GM15510 (cell line): ENCODE data around the gene PNMT.

Source experiments
- POLR2A ChIP-seq: IDR thresholded peaks from 3 replicates; pipeline ENCODE4 v1.6.1; 2011; ENCODE audit warnings: borderline replicate concordance; ENCODE audit not compliant: insufficient read length; ENCODE audit errors: extremely low read depth

PNMT gene

DNA sequence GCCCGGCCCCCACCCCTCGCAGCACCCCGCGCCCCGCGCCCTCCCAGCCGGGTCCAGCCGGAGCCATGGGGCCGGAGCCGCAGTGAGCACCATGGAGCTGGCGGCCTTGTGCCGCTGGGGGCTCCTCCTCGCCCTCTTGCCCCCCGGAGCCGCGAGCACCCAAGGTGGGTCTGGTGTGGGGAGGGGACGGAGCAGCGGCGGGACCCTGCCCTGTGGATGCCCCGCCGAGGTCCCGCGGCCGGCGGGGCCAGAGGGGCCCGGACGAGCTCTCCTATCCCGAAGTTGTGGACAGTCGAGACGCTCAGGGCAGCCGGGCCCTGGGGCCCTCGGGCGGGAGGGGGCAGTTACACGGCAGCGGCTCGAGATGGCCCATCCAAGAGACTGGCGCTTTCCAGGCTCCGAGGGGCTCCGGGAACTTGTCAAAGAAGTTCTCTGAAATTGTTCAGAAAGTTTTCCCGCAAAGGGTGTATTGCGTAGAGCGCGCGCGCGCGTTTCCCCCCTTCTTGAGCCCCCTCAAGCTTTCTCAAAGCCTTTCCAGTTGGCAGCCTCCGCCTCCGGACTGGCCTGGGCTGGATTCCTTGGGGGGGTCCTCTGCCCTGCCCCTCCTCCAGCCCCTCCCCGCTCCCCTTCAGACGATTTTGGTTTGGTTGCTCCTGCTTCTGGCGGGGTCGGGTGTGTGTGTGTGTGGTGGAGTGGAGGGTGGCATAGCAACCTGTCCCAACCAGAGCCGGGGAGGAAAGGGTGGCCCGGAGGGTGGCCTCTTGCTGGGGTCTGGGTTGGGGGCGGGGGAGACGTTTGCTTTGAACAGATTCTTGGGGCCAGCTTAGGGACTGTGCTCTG lies 32.1 kb downstream of the PNMT start:
- no peak for TF ChIP-seq POLR2A

GRCh38 chr17:39701012-39701783 lies 32.9 kb downstream of the PNMT start:
- TF ChIP-seq POLR2A, result no peak

- no peak for TF ChIP-seq POLR2A
These were observed 33.6 kb downstream of the PNMT start for GRCh38 chr17:39701784-39702422.

GRCh38 chr17:39702901-39703893 lies 34.9 kb downstream of the PNMT start:
- no peak for TF ChIP-seq POLR2A

DNA sequence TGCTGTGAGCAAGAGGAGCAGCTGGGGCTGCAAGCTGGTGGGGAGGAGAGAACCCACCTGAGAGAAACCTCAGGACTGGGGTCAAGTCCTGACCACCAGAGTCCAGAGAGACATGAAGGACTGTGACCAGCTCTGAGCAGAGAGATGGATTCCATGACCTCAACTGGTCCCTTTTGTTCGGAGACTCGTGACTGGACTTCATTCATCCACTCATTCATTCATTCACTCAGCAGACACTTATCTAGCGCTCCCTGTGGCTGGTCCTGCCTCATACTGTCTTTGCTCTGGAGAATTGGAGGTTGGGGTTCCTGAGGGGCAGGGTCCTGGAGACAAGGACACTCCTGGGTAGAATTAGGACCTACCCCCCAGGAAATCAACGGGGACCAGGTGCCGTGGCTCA lies 35.7 kb downstream of the PNMT start:
- TF ChIP-seq POLR2A, result no peak

DNA sequence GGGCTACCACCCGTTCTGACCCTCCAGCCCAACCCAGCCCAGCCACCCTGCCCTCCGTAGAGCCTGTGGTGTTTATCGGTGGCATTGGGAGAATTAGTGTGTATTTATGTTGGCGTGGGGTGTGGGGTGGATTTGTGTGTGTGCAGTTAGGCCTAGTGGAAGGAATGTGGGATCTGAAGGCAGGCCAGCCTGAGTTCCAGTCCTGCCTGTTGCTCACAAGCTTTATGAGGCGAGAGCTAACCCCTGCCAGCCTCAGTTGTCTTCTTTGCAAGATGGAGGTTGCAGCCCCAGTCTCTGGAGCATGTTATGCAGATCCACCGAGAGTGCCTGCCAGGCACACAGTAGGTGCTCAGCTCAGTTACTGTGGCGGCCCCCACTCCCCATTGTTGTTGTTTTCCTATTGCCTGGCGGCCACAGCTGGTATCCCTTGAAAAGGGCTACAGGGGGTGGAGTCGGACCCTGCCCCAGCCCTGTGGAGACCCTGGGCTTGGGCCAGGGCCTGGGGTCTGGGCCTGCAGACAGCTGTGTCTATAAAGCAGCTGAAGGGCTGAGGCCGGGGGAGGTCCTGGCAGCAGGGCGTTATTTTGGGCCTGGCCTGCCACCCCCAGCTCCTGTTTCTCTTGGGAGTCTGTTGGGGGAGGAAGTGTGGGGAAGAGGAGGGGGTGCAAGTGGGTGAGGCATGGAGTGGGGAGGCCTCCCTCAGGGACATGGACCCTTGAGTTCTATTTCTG lies 36.7 kb downstream of the PNMT start:
- no peak for TF ChIP-seq POLR2A

DNA sequence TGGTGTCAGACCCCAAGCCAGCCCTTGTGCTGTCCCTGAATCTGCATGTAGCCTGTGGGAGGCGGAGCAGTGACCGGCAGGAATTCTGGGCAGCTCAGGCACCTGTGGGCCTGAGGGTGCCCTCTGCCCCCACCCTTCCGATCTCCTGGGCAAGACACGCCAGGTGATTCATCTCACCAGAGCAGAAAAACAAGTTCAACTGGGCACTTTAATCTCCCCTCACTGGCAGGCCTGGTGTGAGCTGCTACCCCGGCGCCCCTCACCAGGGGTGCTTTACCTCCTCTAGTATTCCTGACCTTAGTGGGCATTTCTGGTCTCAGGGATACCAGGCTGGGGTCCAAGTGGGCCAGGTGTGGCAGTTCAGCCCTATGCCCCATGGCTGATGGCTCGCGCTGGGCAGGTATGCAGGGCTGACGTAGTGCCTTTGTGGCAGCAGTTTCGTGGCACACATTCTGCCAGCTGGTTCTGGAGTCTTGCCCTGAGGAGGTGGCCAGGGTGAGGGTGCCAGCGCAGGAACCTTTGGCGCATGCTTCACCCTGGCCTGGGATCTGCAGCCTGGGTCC lies 37.6 kb downstream of the PNMT start:
- TF ChIP-seq POLR2A, result no peak

DNA sequence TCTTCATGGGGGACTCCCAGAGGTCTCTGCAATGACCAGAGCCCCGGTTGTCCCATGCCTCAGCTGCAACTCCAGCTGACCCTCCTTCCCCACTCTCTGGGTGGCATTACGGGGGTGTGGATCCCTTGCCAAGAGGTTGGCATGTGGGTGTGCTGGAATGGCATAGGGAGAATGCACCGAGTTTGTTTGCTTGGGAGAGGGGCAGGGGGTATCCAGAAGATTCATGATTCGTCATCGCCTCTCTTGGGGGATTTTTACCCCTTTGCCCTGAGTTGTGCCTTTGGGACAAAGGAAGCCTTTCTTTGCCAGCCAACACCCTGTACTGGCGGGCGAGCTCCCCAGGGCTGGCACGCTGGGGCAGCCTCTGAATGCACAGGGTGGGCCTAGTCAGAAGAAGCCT lies 38.1 kb downstream of the PNMT start:
- TF ChIP-seq POLR2A, result no peak

DNA sequence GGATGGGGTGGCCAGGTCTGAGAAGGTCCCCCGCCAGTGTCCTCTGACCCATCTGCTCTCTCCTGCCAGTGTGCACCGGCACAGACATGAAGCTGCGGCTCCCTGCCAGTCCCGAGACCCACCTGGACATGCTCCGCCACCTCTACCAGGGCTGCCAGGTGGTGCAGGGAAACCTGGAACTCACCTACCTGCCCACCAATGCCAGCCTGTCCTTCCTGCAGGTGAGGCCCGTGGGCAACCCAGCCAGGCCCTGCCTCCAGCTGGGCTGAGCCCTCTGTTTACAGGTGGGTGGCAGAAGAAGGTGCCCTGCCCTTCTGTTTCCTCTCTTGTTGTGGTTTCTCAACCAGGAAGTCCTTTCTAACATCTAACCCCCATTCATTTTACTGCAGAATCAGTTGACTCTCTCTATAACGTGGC lies 38.7 kb downstream of the PNMT start:
- TF ChIP-seq POLR2A, result no peak

DNA sequence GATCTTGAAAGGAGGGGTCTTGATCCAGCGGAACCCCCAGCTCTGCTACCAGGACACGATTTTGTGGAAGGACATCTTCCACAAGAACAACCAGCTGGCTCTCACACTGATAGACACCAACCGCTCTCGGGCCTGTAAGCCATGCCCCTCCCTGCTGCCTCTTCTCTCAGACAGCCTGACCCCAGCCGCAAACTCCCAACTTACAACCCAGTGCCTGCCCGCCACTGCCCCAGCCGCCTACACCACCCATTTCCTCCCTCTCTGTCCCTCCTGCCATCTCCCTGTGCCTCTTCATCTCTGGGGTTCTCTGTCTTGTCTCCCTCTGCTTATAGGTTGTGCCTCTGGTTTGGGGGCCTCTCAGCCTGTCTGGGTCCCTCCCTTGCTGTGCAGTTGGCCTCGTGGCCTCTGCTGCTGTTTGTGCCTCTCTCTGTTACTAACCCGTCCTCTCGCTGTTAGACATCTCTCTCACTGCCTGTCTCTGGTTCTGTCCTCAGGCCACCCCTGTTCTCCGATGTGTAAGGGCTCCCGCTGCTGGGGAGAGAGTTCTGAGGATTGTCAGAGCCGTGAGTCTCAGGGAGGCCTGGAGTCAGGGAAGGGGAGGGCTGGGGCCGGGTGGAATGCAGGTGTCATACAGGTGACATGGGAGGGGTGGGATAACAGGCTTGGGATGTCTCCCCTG lies 41.2 kb downstream of the PNMT start:
- TF ChIP-seq POLR2A, result no peak

DNA sequence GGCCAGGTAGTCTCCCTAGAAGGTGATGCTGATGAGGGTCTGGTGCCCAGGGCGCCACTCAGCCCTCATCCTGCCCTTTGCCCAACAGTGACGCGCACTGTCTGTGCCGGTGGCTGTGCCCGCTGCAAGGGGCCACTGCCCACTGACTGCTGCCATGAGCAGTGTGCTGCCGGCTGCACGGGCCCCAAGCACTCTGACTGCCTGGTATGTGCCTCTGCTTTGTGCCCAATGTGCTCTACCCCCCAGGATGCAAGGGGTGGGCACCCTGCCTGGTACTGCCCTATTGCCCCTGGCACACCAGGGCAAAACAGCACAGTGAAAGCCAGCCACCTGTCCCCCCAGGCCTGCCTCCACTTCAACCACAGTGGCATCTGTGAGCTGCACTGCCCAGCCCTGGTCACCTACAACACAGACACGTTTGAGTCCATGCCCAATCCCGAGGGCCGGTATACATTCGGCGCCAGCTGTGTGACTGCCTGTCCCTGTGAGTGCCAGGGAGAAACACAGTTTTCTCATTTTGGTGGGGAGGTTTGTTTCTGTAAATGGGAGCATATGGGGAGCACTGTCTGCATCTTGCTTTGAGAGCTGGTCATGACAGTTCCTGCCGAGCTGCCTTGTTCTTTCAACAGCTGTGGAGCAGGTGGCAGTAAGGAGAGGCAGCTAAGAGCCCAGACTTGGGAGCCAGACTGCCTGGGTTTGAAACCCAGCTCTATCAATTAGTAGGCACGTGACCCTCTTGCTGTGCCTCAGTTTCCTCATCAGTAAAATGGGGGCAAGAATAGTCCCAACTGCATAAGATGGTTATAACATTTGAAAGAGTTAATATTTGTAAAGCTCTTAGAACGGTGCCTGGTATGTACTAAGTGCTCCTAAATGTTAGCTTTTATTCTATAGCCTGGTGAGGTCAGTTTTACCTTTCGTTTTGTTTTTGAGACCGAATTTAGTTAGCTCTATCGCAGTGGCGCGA lies 42.0 kb downstream of the PNMT start:
- TF ChIP-seq POLR2A, result no peak

DNA sequence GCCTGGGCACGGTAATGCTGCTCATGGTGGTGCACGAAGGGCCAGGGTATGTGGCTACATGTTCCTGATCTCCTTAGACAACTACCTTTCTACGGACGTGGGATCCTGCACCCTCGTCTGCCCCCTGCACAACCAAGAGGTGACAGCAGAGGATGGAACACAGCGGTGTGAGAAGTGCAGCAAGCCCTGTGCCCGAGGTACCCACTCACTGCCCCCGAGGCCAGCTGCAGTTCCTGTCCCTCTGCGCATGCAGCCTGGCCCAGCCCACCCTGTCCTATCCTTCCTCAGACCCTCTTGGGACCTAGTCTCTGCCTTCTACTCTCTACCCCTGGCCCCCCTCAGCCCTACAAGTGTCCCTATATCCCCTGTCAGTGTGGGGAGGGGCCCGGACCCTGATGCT lies 43.6 kb downstream of the PNMT start:
- no peak for TF ChIP-seq POLR2A
